Liver (tissue), 9 donors: ENCODE measurements around the gene S100A1. TPM values are rescaled to one million over a fixed set of nuclear protein-coding genes. Genes with fewer than 3 reads are reported as not detected.

ENCODE experiments used
- DNase-seq: peaks from one replicate; pipeline ENCODE4 v3.0.0-alpha.2; 2017; ENCODE audit warnings: low spot score
- H3K27ac ChIP-seq, 2 donors: one replicate each; pipeline ENCODE4 v1.7.0; 2013; ENCODE audit warnings: inconsistent platforms in 2 of 2, low read length in 2 of 2, control low read depth in 1 of 2, low read depth in 1 of 2, mild to moderate bottlenecking in 1 of 2
- H3K27me3 ChIP-seq, 4 donors: one replicate each; pipeline versions ENCODE4 v1.6.1 to v1.7.0; 2013; ENCODE audit warnings: low read length in 3 of 4, inconsistent platforms in 1 of 4, mild to moderate bottlenecking in 1 of 4, moderate library complexity in 1 of 4; ENCODE audit not compliant: control insufficient read depth in 4 of 4, insufficient read depth in 4 of 4
- H3K36me3 ChIP-seq, 4 donors: one replicate each; pipeline versions ENCODE4 v1.6.1 to v1.7.0; 2013; ENCODE audit warnings: low read length in 3 of 4, mild to moderate bottlenecking in 3 of 4, low read depth in 1 of 4, moderate library complexity in 1 of 4; ENCODE audit not compliant: control insufficient read depth in 4 of 4, insufficient read depth in 3 of 4
- H3K4me1 ChIP-seq, 4 donors: one replicate each; pipeline versions ENCODE4 v1.6.1 to v1.7.0; 2013; ENCODE audit warnings: low read length in 3 of 4, mild to moderate bottlenecking in 3 of 4, moderate library complexity in 1 of 4; ENCODE audit not compliant: control insufficient read depth in 4 of 4, insufficient read depth in 4 of 4
- H3K4me3 ChIP-seq, 3 donors: one replicate each; pipeline versions ENCODE4 v1.6.1 to v1.7.0; 2013; ENCODE audit warnings: low read length in 3 of 3, control low read depth in 1 of 3, low read depth in 1 of 3, mild to moderate bottlenecking in 1 of 3
- H3K9ac ChIP-seq, 2 donors: one replicate each; pipeline ENCODE4 v1.7.0; 2013; ENCODE audit warnings: low read length in 2 of 2, mild to moderate bottlenecking in 2 of 2, moderate library complexity in 2 of 2, control low read depth in 1 of 2, low read depth in 1 of 2
- H3K9me3 ChIP-seq, 4 donors: one replicate each; pipeline versions ENCODE4 v1.6.1 to v1.7.0; 2013; ENCODE audit warnings: low read length in 3 of 4; ENCODE audit not compliant: control insufficient read depth in 4 of 4
- ATF3 ChIP-seq: IDR thresholded peaks from 2 replicates; pipeline ENCODE4 v1.6.1; 2016; ENCODE audit warnings: antibody characterized with exemption
- CTCF ChIP-seq: fragments of 150-350 bp; IDR thresholded peaks from 2 replicates; pipeline ENCODE4 v1.5.1; 2017; ENCODE audit warnings: improper control_type of control experiment, low read depth, low read length; ENCODE audit not compliant: missing input control
- EGR1 ChIP-seq, 2 donors: IDR thresholded peaks; 2 replicates each; pipeline ENCODE4 v1.6.1; 2016 to 2018; ENCODE audit warnings: antibody characterized with exemption in 2 of 2, low read depth in 2 of 2
- FOXA1 ChIP-seq: IDR thresholded peaks from 2 replicates; pipeline ENCODE4 v1.6.1; 2016; ENCODE audit warnings: antibody characterized with exemption
- FOXA2 ChIP-seq: IDR thresholded peaks from 2 replicates; pipeline ENCODE4 v1.6.1; 2016; ENCODE audit warnings: antibody characterized with exemption
- GABPA ChIP-seq, 2 donors: IDR thresholded peaks in 1 of 2; conservative IDR thresholded peaks in 1 of 2; 2 replicates each; pipeline ENCODE4 v1.6.1; 2016; ENCODE audit warnings: antibody characterized with exemption in 2 of 2, mild to moderate bottlenecking in 1 of 2, moderate library complexity in 1 of 2
- HNF4A ChIP-seq, 2 donors: conservative IDR thresholded peaks; 2 replicates each; pipeline ENCODE4 v1.6.1; 2016; ENCODE audit warnings: antibody characterized with exemption in 2 of 2, mild to moderate bottlenecking in 2 of 2
- HNF4G ChIP-seq: IDR thresholded peaks from 2 replicates; pipeline ENCODE4 v1.6.1; 2016; ENCODE audit warnings: antibody characterized with exemption
- JUND ChIP-seq, 2 donors: IDR thresholded peaks; 2 replicates each; pipeline ENCODE4 v1.6.1; 2016; ENCODE audit warnings: antibody characterized with exemption in 2 of 2
- MAX ChIP-seq: IDR thresholded peaks from 2 replicates; pipeline ENCODE4 v1.6.1; 2016; ENCODE audit warnings: antibody characterized with exemption
- NR2F2 ChIP-seq: IDR thresholded peaks from 2 replicates; pipeline ENCODE4 v1.6.1; 2016; ENCODE audit warnings: antibody characterized with exemption
- RAD21 ChIP-seq, 2 donors: IDR thresholded peaks; 2 replicates each; pipeline ENCODE4 v1.6.1; 2016; ENCODE audit warnings: antibody characterized with exemption in 2 of 2, mild to moderate bottlenecking in 2 of 2
- RXRA ChIP-seq, 2 donors: IDR thresholded peaks; 2 replicates each; pipeline ENCODE4 v1.6.1; 2017 to 2018; ENCODE audit warnings: antibody characterized with exemption in 2 of 2, mild to moderate bottlenecking in 1 of 2
- SP1 ChIP-seq: IDR thresholded peaks from 2 replicates; pipeline ENCODE4 v1.6.1; 2018; ENCODE audit warnings: antibody characterized with exemption, mild to moderate bottlenecking
- TAF1 ChIP-seq: conservative IDR thresholded peaks from 2 replicates; pipeline ENCODE4 v1.6.1; 2016; ENCODE audit warnings: antibody characterized with exemption, mild to moderate bottlenecking
- YY1 ChIP-seq: IDR thresholded peaks from 2 replicates; pipeline ENCODE4 v1.6.1; 2016; ENCODE audit warnings: antibody characterized with exemption, mild to moderate bottlenecking
- WGBS: extraction: QIAGEN DNeasy Blood & Tissue Kit; methylation state at CpG from one replicate; pipeline ENCODE4 v1.1.7; 2013; 5-methylcytosine and 5-hydroxymethylcytosine counted together
- polyA plus RNA-seq, 2 donors: library from polyadenylated mRNA; stranded (reverse) in 1 of 2; unstranded in 1 of 2; fragments of 200-250 nt in 1 of 2; fragments of >200 nt in 1 of 2; fragmentation: Nextera tagmentation in 1 of 2; extraction: Ambion mirVana in 1 of 2; gene quantifications; one replicate each; pipeline versions ENCODE4 v1.2.1 to v1.2.3, GENCODE V29; 2013 to 2015
- total RNA-seq, 2 donors: library from RNA; depleted of rRNA; stranded (reverse); fragments of >200 nt; gene quantifications; one replicate each; pipeline ENCODE4 v1.2.3, GENCODE V29; 2014
- TF ChIP-seq, protein P1 (sequence below): IDR thresholded peaks from 2 replicates; pipeline ENCODE4 v1.6.1; 2016; ENCODE audit warnings: antibody characterized with exemption
- TF ChIP-seq, protein P2 (sequence below): IDR thresholded peaks from 2 replicates; pipeline ENCODE4 v1.6.1; 2016; ENCODE audit warnings: antibody characterized with exemption, mild to moderate bottlenecking
- donor health status: healthy.
- donor health status: healthy.
- donor health status: healthy.
- donor health status: healthy.
- donor health status: healthy.

S100A1 gene
- total and polyA plus RNA-seq, 4 donors, result 0.21 to 0.33 (median 0.29) TPM

DNA sequence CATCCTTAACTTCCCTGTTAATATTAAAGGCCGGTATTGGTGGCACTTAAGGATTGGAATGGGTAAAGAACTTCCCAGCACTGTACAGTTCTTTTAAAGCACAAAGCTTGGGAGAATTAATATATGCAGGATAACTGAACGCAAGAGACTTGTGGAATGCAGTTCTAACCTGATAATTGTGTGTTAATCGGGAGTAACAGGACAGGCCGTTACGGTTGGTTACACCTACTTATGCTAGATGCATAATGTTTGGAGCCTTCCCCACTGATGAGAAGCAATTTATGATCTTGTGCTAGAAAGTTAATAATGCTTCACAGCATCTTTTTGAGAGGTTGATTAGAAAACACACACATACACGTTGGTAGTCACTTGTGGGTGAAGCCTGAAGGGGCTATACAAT lies 12.6 kb downstream of the S100A1 start:
- no peak overlapping the region for H3K4me3 ChIP-seq
- TF ChIP-seq ATF3, result no peak
- peaks cover 3 to 29% (median 17%) of the 10 kb centered on the region in 4 donors for H3K4me1 ChIP-seq
- H3K9ac ChIP-seq, result no peak overlapping the region
- no peak for DNase-seq
- no peaks in the 10 kb centered on the region for H3K27me3 ChIP-seq
- WGBS, result 91% methylated on average over 6 of the region's 6 CpGs
- no peaks in the 10 kb centered on the region for H3K9me3 ChIP-seq
- no peak overlapping the region for H3K27ac ChIP-seq
- H3K36me3 ChIP-seq, result peaks cover 23 to 75% (median 64%) of the 10 kb centered on the region in 4 donors

DNA sequence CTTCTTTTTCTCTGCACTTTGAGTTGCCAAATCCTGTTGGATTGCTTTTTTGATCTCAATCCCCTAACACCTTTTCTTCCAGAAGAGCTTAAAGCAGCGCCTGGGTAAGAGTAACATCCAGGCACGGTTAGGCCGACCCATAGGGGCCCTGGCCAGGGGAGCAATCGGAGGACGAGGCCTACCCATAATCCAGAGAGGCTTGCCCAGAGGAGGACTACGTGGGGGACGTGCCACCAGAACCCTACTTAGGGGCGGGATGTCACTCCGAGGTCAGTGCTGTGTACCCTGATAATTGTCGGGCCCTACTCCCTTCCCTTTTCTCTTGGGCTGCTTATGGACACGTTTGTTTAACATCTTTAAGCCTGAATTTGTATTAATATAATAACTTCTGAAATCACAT lies 13.9 kb downstream of the S100A1 start:
- H3K27ac ChIP-seq, result no peak overlapping the region
- H3K9ac ChIP-seq, result no peak overlapping the region
- DNase-seq, result no peak
- H3K9me3 ChIP-seq, result no peaks in the 10 kb centered on the region
- 93% methylated on average over 11 of the region's 11 CpGs for WGBS
- no peak for TF ChIP-seq JUND (IDR thresholded peaks at IDR 0.05)
- no peak for TF ChIP-seq NR2F2
- TF ChIP-seq SP1, result no peak
- TF ChIP-seq YY1, result no peak
- TF ChIP-seq, protein P1, sequence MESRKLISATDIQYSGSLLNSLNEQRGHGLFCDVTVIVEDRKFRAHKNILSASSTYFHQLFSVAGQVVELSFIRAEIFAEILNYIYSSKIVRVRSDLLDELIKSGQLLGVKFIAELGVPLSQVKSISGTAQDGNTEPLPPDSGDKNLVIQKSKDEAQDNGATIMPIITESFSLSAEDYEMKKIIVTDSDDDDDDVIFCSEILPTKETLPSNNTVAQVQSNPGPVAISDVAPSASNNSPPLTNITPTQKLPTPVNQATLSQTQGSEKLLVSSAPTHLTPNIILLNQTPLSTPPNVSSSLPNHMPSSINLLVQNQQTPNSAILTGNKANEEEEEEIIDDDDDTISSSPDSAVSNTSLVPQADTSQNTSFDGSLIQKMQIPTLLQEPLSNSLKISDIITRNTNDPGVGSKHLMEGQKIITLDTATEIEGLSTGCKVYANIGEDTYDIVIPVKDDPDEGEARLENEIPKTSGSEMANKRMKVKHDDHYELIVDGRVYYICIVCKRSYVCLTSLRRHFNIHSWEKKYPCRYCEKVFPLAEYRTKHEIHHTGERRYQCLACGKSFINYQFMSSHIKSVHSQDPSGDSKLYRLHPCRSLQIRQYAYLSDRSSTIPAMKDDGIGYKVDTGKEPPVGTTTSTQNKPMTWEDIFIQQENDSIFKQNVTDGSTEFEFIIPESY, result no peak
- no peak for TF ChIP-seq HNF4G
- no peak for TF ChIP-seq HNF4A (conservative IDR thresholded peaks at IDR 0.05)
- TF ChIP-seq, protein P2, sequence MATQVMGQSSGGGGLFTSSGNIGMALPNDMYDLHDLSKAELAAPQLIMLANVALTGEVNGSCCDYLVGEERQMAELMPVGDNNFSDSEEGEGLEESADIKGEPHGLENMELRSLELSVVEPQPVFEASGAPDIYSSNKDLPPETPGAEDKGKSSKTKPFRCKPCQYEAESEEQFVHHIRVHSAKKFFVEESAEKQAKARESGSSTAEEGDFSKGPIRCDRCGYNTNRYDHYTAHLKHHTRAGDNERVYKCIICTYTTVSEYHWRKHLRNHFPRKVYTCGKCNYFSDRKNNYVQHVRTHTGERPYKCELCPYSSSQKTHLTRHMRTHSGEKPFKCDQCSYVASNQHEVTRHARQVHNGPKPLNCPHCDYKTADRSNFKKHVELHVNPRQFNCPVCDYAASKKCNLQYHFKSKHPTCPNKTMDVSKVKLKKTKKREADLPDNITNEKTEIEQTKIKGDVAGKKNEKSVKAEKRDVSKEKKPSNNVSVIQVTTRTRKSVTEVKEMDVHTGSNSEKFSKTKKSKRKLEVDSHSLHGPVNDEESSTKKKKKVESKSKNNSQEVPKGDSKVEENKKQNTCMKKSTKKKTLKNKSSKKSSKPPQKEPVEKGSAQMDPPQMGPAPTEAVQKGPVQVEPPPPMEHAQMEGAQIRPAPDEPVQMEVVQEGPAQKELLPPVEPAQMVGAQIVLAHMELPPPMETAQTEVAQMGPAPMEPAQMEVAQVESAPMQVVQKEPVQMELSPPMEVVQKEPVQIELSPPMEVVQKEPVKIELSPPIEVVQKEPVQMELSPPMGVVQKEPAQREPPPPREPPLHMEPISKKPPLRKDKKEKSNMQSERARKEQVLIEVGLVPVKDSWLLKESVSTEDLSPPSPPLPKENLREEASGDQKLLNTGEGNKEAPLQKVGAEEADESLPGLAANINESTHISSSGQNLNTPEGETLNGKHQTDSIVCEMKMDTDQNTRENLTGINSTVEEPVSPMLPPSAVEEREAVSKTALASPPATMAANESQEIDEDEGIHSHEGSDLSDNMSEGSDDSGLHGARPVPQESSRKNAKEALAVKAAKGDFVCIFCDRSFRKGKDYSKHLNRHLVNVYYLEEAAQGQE, result no peak
- no peak for TF ChIP-seq RXRA (IDR thresholded peaks at IDR 0.05)
- no peak for TF ChIP-seq FOXA2
- TF ChIP-seq MAX, result no peak
- TF ChIP-seq RAD21 (IDR thresholded peaks at IDR 0.05), result no peak
- no peak for TF ChIP-seq TAF1
- no peak for TF ChIP-seq CTCF
- no peak for TF ChIP-seq GABPA (IDR thresholded peaks at IDR 0.05 in 1 of 2, conservative IDR thresholded peaks at IDR 0.05 in 1 of 2)
- TF ChIP-seq EGR1 (IDR thresholded peaks at IDR 0.05; ENCODE audit: low read depth in 2 of 2), result no peak
- no peak for TF ChIP-seq FOXA1
- H3K4me1 ChIP-seq, result peaks cover 2 to 21% (median 15%) of the 10 kb centered on the region in 4 donors
- peaks cover 22 to 69% (median 59%) of the 10 kb centered on the region in 4 donors for H3K36me3 ChIP-seq
- no peaks in the 10 kb centered on the region for H3K27me3 ChIP-seq
- H3K4me3 ChIP-seq, result no peak overlapping the region
